HCT116 (cell line): ENCODE data around the gene IFNL3. TPM values are rescaled to one million over a fixed set of nuclear protein-coding genes. Genes with fewer than 3 reads are reported as not detected.
"Not testable (repeated sequence)": the region's sequence is repeated elsewhere in the genome, so short reads cannot be mapped to it uniquely, and the experiment has no call there.

Source experiments
- ATAC-seq: fragments of 200-7000 bp; cut with Tn5 transposase; 2 replicates; pipeline ENCODE4 v1.9.1; 2020; ENCODE audit warnings: mild to moderate bottlenecking, moderate library complexity
- BruUV-seq: library from RNA; stranded (reverse); fragments of 400-500 nt; replicated peaks from 2 replicates; lab custom pipeline; 2021; lab: Mats Ljungman, UMichigan
- CTCF ChIA-PET: fragments of 300-600 bp; sonication (Branson Sonifier 250); formaldehyde crosslinking; loops from one replicate; lab custom pipeline; 2021; ENCODE audit warnings: antibody characterized with exemption; lab: Charles Lee
- POLR2A ChIA-PET: fragments of 300-600, 350-600 bp; sonication (Branson Sonifier 250); formaldehyde crosslinking; loops from one replicate; lab custom pipeline; 2021; ENCODE audit warnings: antibody characterized with exemption; lab: Charles Lee
- RAD21 ChIA-PET, 2 experiments: fragments of 300-600 bp; sonication (Branson Sonifier 250); formaldehyde crosslinking; loops; one replicate each; lab custom pipeline; 2023; ENCODE audit warnings: low total read pairs in 2 of 2; ENCODE audit not compliant: uncharacterized antibody in 2 of 2, unreplicated experiment in 2 of 2, low non-redundant PET in 1 of 2; lab: Charles Lee
- DNase-seq: peaks from one replicate; pipeline ENCODE4 v3.0.0-alpha.2; 2010; ENCODE audit warnings: low read depth, low spot score
- H2AFZ ChIP-seq: fragments of 200-600 bp; shearing (Covaris generic), sonication (generic); 2 replicates; pipeline ENCODE4 v1.6.1; 2017; ENCODE audit warnings: low read depth, mixed run types, mixed read lengths, antibody characterized with exemption, low read length; ENCODE audit not compliant: poor library complexity, severe bottlenecking
- H3K27ac ChIP-seq: 2 replicates; pipeline ENCODE4 v1.5.1; 2012; ENCODE audit warnings: low read depth, low read length
- H3K27me3 ChIP-seq: fragments of 200-600 bp; sonication (generic); 2 replicates; pipeline ENCODE4 v1.6.1; 2016; ENCODE audit warnings: mixed run types, low read length, mixed read lengths; ENCODE audit not compliant: insufficient read depth
- H3K36me3 ChIP-seq, 2 experiments: fragments of 200-500 bp in 1 of 2; fragments of 200-600 bp in 1 of 2; sonication (Bioruptor generic) in 1 of 2; sonication (generic) in 1 of 2; 2 replicates each; pipeline versions ENCODE4 v1.5.1 to v1.6.1; 2014 to 2016; ENCODE audit warnings: low read length in 2 of 2, inconsistent platforms in 1 of 2, mixed read lengths in 1 of 2, mixed run types in 1 of 2; ENCODE audit not compliant: insufficient read depth in 2 of 2, control insufficient read depth in 1 of 2
- H3K4me1 ChIP-seq, 2 experiments: fragments of 200-600 bp in 1 of 2; sonication (generic) in 1 of 2; 2 replicates each; pipeline versions ENCODE4 v1.5.1 to v1.6.1; 2012 to 2017; ENCODE audit warnings: low read length in 2 of 2, inconsistent platforms in 1 of 2, mild to moderate bottlenecking in 1 of 2, mixed read lengths in 1 of 2, mixed run types in 1 of 2, moderate library complexity in 1 of 2; ENCODE audit not compliant: insufficient read depth in 2 of 2, control insufficient read depth in 1 of 2
- H3K4me2 ChIP-seq: fragments of 200-600 bp; sonication (generic); 2 replicates; pipeline ENCODE4 v1.6.1; 2017; ENCODE audit warnings: mixed run types, low read length, mixed read lengths
- H3K4me3 ChIP-seq, 2 experiments: fragments of 200-600 bp in 1 of 2; sonication (generic) in 1 of 2; replicated peaks in 1 of 2; 2 replicates each; pipeline ENCODE4 v1.5.1; 2011 to 2016; ENCODE audit warnings: low read length in 2 of 2, control low read depth in 1 of 2, low read depth in 1 of 2, mild to moderate bottlenecking in 1 of 2, mixed read lengths in 1 of 2, mixed run types in 1 of 2
- H3K79me2 ChIP-seq: fragments of 200-600 bp; sonication (generic); 2 replicates; pipeline ENCODE4 v1.6.1; 2017; ENCODE audit warnings: mild to moderate bottlenecking, mixed run types, low read length, moderate library complexity, mixed read lengths; ENCODE audit not compliant: insufficient read depth
- H3K9ac ChIP-seq: fragments of 200-600 bp; sonication (generic); 2 replicates; pipeline ENCODE4 v1.6.1; 2016; ENCODE audit warnings: low read length, mixed read lengths
- H3K9me2 ChIP-seq: fragments of 200-600 bp; sonication (generic), shearing (Covaris generic); 2 replicates; pipeline ENCODE4 v1.6.1; 2017; ENCODE audit warnings: mixed run types, mild to moderate bottlenecking, moderate library complexity; ENCODE audit not compliant: insufficient read depth
- H3K9me3 ChIP-seq, 2 experiments: fragments of 200-500 bp in 1 of 2; fragments of 200-600 bp in 1 of 2; sonication (Bioruptor generic) in 1 of 2; sonication (generic) in 1 of 2; 2 replicates each; pipeline ENCODE4 v1.6.1; 2014 to 2017; ENCODE audit warnings: low read length in 2 of 2, mixed read lengths in 2 of 2, inconsistent platforms in 1 of 2, low read depth in 1 of 2, mild to moderate bottlenecking in 1 of 2, mixed run types in 1 of 2, moderate library complexity in 1 of 2; ENCODE audit not compliant: control insufficient read depth in 1 of 2, insufficient read depth in 1 of 2
- H4K20me1 ChIP-seq: fragments of 200-600 bp; sonication (generic), shearing (Covaris generic); 2 replicates; pipeline ENCODE4 v1.6.1; 2017; ENCODE audit warnings: mixed run types, mild to moderate bottlenecking, moderate library complexity; ENCODE audit not compliant: insufficient read depth
- CBX3 ChIP-seq: IDR thresholded peaks from 2 replicates; pipeline ENCODE4 v1.6.1; 2012; ENCODE audit warnings: low read depth
- CEBPB ChIP-seq: IDR thresholded peaks from 2 replicates; pipeline ENCODE4 v1.6.1; 2012; ENCODE audit warnings: low read depth
- EGR1 ChIP-seq: IDR thresholded peaks from 2 replicates; pipeline ENCODE4 v1.6.1; 2012; ENCODE audit warnings: low read depth
- ELF1 ChIP-seq: IDR thresholded peaks from 2 replicates; pipeline ENCODE4 v1.6.1; 2012; ENCODE audit warnings: low read depth, borderline replicate concordance
- EZH2 ChIP-seq: fragments of 200-600 bp; sonication (generic); IDR thresholded peaks from 2 replicates; pipeline ENCODE4 v1.6.1; 2017; ENCODE audit warnings: antibody characterized with exemption, mixed run types
- EZH2phosphoT487 ChIP-seq: fragments of 200-600 bp; IDR thresholded peaks from 2 replicates; pipeline ENCODE4 v1.6.1; 2018; ENCODE audit warnings: antibody characterized with exemption, borderline replicate concordance
- JUND ChIP-seq: IDR thresholded peaks from 2 replicates; pipeline ENCODE4 v1.6.1; 2012
- SP1 ChIP-seq: IDR thresholded peaks from 2 replicates; pipeline ENCODE4 v1.6.1; 2012; ENCODE audit warnings: low read depth
- SRF ChIP-seq: IDR thresholded peaks from 2 replicates; pipeline ENCODE4 v1.6.1; 2012; ENCODE audit warnings: low read depth
- TCF7L2 ChIP-seq: IDR thresholded peaks from 2 replicates; pipeline ENCODE4 v1.7.0; 2011; ENCODE audit warnings: borderline replicate concordance, inconsistent platforms; ENCODE audit not compliant: insufficient read depth, insufficient read length; ENCODE audit errors: extremely low read depth
- YY1 ChIP-seq: IDR thresholded peaks from 2 replicates; pipeline ENCODE4 v1.6.1; 2011; ENCODE audit warnings: low read length, low read depth, moderate library complexity, mild to moderate bottlenecking; ENCODE audit not compliant: insufficient replicate concordance; ENCODE audit errors: extremely low read depth
- ZBTB33 ChIP-seq: IDR thresholded peaks from 2 replicates; pipeline ENCODE4 v1.6.1; 2011; ENCODE audit warnings: mild to moderate bottlenecking, low read length, moderate library complexity; ENCODE audit not compliant: insufficient replicate concordance; ENCODE audit errors: extremely low read depth
- ZNF274 ChIP-seq: fragments of 200-500 bp; sonication (Bioruptor generic); IDR thresholded peaks from 2 replicates; pipeline ENCODE4 v1.6.1; 2014; ENCODE audit warnings: mild to moderate bottlenecking, low read depth, low read length, inconsistent platforms
- intact Hi-C: fragments of 100-400 bp; cut with micrococcal nuclease; formaldehyde crosslinking; loops from 2 replicates; pipeline ENCODE4 v1.10.0; 2022
- total RNA-seq: library from RNA; stranded (reverse); gene quantifications from one replicate; pipeline ENCODE4 v1.2.1, GENCODE V29; 2021; ENCODE audit not compliant: unreplicated experiment
- TF ChIP-seq, protein P1 (sequence below): IDR thresholded peaks from 2 replicates; pipeline ENCODE4 v1.6.1; 2012; ENCODE audit warnings: low read depth
- TF ChIP-seq, protein P2 (sequence below): IDR thresholded peaks from 2 replicates; pipeline ENCODE4 v1.6.1; 2012

IFNL3 gene
- total RNA-seq, 1 experiment from 2014 or later, result not detected

GRCh38 chr19:39217094-39217493 lies 27.7 kb downstream of the IFNL3 start:
- no peak for TF ChIP-seq ELF1
- no peak for TF ChIP-seq ZNF274
- no peak for TF ChIP-seq SP1
- no peak for TF ChIP-seq YY1
- TF ChIP-seq ZBTB33, result no peak
- no peak for TF ChIP-seq TCF7L2
- TF ChIP-seq, protein P1, sequence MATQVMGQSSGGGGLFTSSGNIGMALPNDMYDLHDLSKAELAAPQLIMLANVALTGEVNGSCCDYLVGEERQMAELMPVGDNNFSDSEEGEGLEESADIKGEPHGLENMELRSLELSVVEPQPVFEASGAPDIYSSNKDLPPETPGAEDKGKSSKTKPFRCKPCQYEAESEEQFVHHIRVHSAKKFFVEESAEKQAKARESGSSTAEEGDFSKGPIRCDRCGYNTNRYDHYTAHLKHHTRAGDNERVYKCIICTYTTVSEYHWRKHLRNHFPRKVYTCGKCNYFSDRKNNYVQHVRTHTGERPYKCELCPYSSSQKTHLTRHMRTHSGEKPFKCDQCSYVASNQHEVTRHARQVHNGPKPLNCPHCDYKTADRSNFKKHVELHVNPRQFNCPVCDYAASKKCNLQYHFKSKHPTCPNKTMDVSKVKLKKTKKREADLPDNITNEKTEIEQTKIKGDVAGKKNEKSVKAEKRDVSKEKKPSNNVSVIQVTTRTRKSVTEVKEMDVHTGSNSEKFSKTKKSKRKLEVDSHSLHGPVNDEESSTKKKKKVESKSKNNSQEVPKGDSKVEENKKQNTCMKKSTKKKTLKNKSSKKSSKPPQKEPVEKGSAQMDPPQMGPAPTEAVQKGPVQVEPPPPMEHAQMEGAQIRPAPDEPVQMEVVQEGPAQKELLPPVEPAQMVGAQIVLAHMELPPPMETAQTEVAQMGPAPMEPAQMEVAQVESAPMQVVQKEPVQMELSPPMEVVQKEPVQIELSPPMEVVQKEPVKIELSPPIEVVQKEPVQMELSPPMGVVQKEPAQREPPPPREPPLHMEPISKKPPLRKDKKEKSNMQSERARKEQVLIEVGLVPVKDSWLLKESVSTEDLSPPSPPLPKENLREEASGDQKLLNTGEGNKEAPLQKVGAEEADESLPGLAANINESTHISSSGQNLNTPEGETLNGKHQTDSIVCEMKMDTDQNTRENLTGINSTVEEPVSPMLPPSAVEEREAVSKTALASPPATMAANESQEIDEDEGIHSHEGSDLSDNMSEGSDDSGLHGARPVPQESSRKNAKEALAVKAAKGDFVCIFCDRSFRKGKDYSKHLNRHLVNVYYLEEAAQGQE, result no peak
- no peak for TF ChIP-seq EGR1
- no peak for TF ChIP-seq EZH2phosphoT487
- no peak for TF ChIP-seq EZH2
- TF ChIP-seq, protein P2, sequence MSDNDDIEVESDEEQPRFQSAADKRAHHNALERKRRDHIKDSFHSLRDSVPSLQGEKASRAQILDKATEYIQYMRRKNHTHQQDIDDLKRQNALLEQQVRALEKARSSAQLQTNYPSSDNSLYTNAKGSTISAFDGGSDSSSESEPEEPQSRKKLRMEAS, result no peak
- TF ChIP-seq SRF, result no peak
- TF ChIP-seq CEBPB, result no peak
- no peak for TF ChIP-seq CBX3
- TF ChIP-seq JUND, result no peak
- Histone ChIP-seq H3K4me2 (no peak overlapping the region), H4K20me1 (no peaks in the 10 kb centered on the region), H3K27me3 (no peaks in the 10 kb centered on the region), H2AFZ (no peak overlapping the region), H3K9ac (no peak overlapping the region), H3K4me1 (peaks cover 2 to 5% of the 10 kb centered on the region in 2 experiments; a peak in 3 of 4 replicates), H3K4me3 (no peak overlapping the region), H3K9me2 (no peaks in the 10 kb centered on the region), H3K79me2 (no peaks in the 10 kb centered on the region), H3K36me3 (no peaks in the 10 kb centered on the region), H3K27ac (no peak overlapping the region), H3K9me3 (no peaks in the 10 kb centered on the region)
- ATAC-seq (no peak), DNase-seq (no peak)
- RAD21 ChIA-PET, result no interaction called here
- intact Hi-C loops, result loop anchor here (10.0 kb wide), 1 partner anchor 318 kb away; the partner anchor contains the start of gene EID2B
- POLR2A ChIA-PET, result no interaction called here
- no TSS peak for BruUV-seq
- CTCF ChIA-PET, result no interaction called here

DNA sequence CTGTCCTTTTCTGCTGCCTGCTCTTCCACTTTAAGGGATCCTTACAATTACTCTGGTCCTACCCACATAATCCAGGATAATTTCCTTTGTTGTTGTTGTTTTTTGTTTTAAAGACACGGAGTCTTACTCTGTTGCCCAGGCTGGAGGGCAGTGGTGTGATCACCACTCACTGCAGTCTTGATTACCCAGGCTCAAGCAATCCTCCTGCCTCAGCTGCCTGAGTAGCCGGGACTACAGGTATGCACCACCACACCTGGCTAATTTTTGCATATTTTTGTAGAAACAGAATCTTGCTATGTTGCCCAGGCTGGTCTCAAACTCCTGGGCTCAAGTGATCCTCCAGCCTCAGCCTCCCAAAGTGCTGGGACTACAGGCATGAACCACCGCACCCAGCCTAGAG lies 29.5 kb downstream of the IFNL3 start:
- DNase-seq, H3K9me3 ChIP-seq, RAD21 ChIA-PET, ATAC-seq, H4K20me1 ChIP-seq, H3K27ac ChIP-seq, H3K27me3 ChIP-seq, H3K36me3 ChIP-seq, H3K9ac ChIP-seq, POLR2A ChIA-PET, BruUV-seq, H3K9me2 ChIP-seq, H2AFZ ChIP-seq, H3K4me3 ChIP-seq, H3K4me2 ChIP-seq, H3K79me2 ChIP-seq: not testable (repeated sequence)
- CTCF ChIA-PET, result interaction anchor here (1.2 kb wide), 1 partner anchor 113 kb away, joined by 3 read pairs; no protein-coding TSS in a partner anchor
- H3K4me1 ChIP-seq, result peaks cover 9 to 12% of the 10 kb centered on the region in 2 experiments; a peak in 3 of 4 replicates
- intact Hi-C loops, result loop anchor here (10.0 kb wide), 1 partner anchor 319 kb away; the partner anchor contains the start of gene EID2B
